ENCODE results near the gene ODAM.
"Not testable (repeated sequence)": the region's sequence is repeated elsewhere in the genome, so short reads cannot be mapped to it uniquely, and the experiment has no call there.

Gene ODAM

DNA sequence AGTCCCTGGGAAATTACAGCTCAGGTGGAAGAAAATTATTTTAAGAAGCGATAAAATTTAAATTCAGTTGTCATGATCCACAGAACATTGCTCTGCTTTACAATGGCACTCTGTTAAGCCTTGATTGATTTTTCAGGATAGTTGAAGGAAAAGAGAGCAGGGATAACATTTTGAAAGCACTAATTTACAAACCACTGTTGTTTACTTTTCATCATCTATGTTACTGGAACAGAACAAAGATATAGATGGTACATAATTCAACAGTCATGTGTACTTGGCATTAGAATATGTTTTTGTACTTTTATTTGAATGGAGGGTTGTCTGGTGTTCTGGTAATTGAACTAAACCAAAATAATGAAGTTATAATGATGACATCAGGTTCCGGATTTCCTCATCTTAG, 2.6 kb upstream of the ODAM start:
- no peak overlapping the region for H3K27ac Mint-ChIP-seq
- no peak overlapping the region for H3K4me3 Mint-ChIP-seq
- peaks cover 4% of the 10 kb centered on the region for H3K9me3 Mint-ChIP-seq
- no peak for ATAC-seq
- no peaks in the 10 kb centered on the region for H3K36me3 Mint-ChIP-seq
- H3K27me3 Mint-ChIP-seq = no peaks in the 10 kb centered on the region
- no peaks in the 10 kb centered on the region for H3K4me1 Mint-ChIP-seq

DNA sequence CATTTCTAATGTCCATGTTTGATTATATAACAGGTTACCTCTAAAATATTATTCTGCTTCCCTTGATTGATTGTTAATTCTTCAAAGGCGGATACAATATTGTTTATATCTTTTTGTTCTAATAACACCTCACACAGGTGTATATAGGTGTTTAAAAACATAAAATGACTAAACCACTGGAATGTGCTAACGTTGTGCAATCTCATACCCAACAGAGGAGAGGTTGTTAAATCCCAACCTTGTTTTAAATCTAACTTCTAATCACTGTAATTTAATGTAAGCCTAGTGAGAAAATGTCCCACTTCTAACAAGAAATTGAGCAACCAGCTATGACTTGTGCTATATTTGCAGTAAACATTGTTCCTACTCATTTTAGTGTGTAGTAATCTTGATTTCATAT, 1.3 kb downstream of the ODAM start:
- Mint-ChIP-seq H3K4me3 (no peak overlapping the region), H3K27me3 (no peaks in the 10 kb centered on the region), H3K36me3 (no peaks in the 10 kb centered on the region), H3K27ac (no peak overlapping the region), H3K9me3 (no peaks in the 10 kb centered on the region), H3K4me1 (no peaks in the 10 kb centered on the region)
- ATAC-seq = no peak

DNA sequence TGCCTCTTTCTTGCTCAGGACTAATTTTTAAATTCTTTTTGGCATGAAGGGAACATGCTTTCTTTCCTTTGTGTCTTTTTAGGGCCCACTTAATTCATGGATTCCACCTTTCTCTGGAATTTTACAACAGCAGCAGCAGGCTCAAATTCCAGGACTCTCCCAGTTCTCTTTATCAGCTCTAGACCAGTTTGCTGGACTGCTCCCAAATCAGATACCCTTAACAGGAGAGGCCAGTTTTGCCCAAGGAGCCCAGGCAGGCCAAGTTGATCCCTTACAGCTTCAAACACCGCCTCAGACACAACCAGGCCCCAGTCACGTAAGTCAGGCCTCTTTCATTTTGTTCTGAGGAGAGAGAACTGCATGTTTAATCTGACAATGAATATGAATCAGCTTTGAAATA, 2.3 kb downstream of the ODAM start:
- no peak overlapping the region for H3K4me3 Mint-ChIP-seq
- H3K9me3 Mint-ChIP-seq = no peaks in the 10 kb centered on the region
- no peaks in the 10 kb centered on the region for H3K4me1 Mint-ChIP-seq
- H3K27ac Mint-ChIP-seq = no peak overlapping the region
- ATAC-seq = no peak
- H3K27me3 Mint-ChIP-seq = no peaks in the 10 kb centered on the region
- no peaks in the 10 kb centered on the region for H3K36me3 Mint-ChIP-seq

DNA sequence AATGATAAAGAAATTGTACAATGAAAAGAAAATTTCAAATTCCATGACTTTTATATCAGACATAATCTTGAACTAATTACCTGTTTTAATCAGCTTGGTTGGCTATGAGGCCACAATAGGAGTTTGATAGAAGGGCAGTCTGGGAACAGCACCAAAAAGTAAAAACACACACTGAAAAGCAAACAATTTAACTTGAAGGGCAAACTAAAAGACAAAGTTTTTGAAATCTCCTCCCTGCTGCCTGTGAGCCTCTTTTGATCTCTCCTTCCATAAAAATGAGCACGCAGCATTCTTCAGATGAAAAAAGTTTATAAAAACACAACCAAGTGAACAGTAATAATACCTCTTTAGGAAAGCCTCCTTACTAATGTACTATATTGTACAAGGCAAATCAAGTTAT, 8.1 kb downstream of the ODAM start:
- H3K9me3 Mint-ChIP-seq = no peaks in the 10 kb centered on the region
- H3K36me3 Mint-ChIP-seq = no peaks in the 10 kb centered on the region
- ATAC-seq = no peak
- H3K4me1 Mint-ChIP-seq = no peaks in the 10 kb centered on the region
- no peak overlapping the region for H3K4me3 Mint-ChIP-seq
- H3K27ac Mint-ChIP-seq = no peak overlapping the region
- no peaks in the 10 kb centered on the region for H3K27me3 Mint-ChIP-seq

DNA sequence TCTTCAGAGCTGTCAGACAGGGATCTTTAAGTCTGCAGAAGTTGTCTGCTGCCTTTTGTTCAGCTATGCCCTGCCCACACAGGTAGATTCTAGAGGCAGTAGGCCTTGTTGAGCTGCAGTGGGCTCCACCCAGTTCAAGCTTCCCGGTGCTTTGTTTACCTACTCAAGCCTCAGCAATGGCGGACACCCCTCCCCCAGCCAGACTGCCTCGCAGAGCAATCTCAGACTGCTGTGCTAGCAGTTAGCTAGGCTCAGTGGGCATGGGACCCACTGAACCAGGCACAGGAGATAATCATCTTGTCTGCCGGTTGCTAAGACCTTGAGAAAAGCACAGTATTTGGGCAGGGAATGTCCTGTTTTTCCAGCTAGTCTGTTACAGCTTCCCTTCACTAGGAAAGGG, 17.2 kb downstream of the ODAM start:
- ATAC-seq, H3K27ac Mint-ChIP-seq, H3K36me3 Mint-ChIP-seq, H3K4me3 Mint-ChIP-seq, H3K4me1 Mint-ChIP-seq, H3K27me3 Mint-ChIP-seq, H3K9me3 Mint-ChIP-seq: not testable (repeated sequence)

DNA sequence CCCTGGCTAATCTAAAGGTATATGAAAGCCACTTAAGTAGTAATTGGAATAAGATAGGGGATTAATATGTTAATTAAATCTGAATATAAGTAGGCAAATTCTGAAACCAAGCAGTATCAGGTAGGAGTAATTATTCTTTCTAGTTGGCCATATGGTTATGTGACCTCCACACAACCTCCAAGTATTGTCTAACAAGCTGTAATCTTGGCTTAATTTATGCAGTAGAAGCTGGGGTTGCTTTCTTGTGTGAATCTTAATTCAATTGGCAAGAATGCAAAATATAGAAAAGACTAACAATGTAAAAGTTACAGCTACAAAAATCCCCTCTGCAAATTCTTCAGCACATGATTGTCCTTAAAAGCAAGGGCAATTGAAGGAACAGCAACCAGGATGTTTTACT, 20.6 kb downstream of the ODAM start:
- not testable (repeated sequence) for H3K36me3 Mint-ChIP-seq, ATAC-seq, H3K4me1 Mint-ChIP-seq, H3K27ac Mint-ChIP-seq, H3K4me3 Mint-ChIP-seq, H3K9me3 Mint-ChIP-seq, H3K27me3 Mint-ChIP-seq

DNA sequence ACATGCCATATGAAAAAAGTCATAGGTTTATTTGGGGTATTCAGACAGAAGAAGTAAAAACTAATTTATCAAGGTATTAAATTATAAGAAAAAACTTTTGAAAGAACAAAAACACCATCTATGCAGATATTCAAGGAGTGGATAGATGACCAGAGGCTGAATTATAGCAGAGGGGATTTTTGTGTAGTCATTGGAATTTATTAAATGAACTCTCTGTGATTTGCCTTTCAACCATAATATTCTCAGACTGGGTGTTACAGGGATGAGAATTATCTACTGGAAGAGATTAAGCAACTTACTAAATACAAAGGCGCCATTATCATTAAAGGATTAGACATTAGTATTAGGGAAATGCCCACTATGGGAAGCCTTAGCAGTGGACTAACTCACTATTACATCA, 21.0 kb downstream of the ODAM start:
- ATAC-seq, H3K4me1 Mint-ChIP-seq, H3K9me3 Mint-ChIP-seq, H3K27me3 Mint-ChIP-seq, H3K36me3 Mint-ChIP-seq, H3K4me3 Mint-ChIP-seq, H3K27ac Mint-ChIP-seq: not testable (repeated sequence)

DNA sequence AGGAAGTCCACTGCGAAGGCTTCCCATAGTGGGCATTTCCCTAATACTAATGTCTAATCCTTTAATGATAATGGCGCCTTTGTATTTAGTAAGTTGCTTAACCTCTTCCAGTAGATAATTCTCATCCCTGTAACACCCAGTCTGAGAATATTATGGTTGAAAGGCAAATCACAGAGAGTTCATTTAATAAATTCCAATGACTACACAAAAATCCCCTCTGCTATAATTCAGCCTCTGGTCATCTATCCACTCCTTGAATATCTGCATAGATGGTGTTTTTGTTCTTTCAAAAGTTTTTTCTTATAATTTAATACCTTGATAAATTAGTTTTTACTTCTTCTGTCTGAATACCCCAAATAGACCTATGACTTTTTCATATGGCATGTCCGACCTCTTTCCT, 25.9 kb downstream of the ODAM start:
- ATAC-seq, H3K27ac Mint-ChIP-seq, H3K36me3 Mint-ChIP-seq, H3K4me3 Mint-ChIP-seq, H3K4me1 Mint-ChIP-seq, H3K9me3 Mint-ChIP-seq, H3K27me3 Mint-ChIP-seq: not testable (repeated sequence)

DNA sequence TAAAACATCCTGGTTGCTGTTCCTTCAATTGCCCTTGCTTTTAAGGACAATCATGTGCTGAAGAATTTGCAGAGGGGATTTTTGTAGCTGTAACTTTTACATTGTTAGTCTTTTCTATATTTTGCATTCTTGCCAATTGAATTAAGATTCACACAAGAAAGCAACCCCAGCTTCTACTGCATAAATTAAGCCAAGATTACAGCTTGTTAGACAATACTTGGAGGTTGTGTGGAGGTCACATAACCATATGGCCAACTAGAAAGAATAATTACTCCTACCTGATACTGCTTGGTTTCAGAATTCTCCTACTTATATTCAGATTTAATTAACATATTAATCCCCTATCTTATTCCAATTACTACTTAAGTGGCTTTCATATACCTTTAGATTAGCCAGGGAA, 26.3 kb downstream of the ODAM start:
- not testable (repeated sequence) for H3K4me1 Mint-ChIP-seq, H3K9me3 Mint-ChIP-seq, H3K4me3 Mint-ChIP-seq, H3K27me3 Mint-ChIP-seq, ATAC-seq, H3K27ac Mint-ChIP-seq, H3K36me3 Mint-ChIP-seq

DNA sequence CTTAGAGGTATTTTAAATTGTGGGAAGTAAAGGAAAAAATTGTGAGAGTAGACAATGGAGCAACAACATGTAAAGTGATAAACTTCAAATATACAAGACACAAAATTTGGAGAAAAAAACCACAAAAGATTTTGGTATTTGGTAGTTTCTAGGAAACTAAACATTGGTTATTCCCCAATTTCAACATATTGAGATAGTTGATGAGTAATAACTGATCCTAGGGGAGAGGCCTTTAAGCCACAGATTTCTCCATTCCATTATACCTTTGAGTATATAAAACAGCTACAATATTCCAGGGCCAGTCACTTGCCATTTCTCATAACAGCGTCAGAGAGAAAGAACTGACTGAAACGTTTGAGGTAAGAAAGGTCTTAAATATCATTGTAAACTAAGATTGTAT, 30.3 kb downstream of the ODAM start, which contains the start of gene FDCSP:
Gene FDCSP, plus strand, starts transcription at position 301 of the 400 bp plus-strand sequence. CDS start 5,071 bp downstream, outside the sequence.
- H3K27ac Mint-ChIP-seq = no peak within 1 kb of the TSS
- H3K27me3 Mint-ChIP-seq = no peaks in the 10 kb centered on the region
- peaks cover 3% of the 10 kb centered on the region for H3K9me3 Mint-ChIP-seq
- H3K4me1 Mint-ChIP-seq = no peaks in the 10 kb centered on the region
- no peak for ATAC-seq
- no peak within 1 kb of the TSS for H3K4me3 Mint-ChIP-seq
- H3K36me3 Mint-ChIP-seq = no peaks in the 10 kb centered on the region

DNA sequence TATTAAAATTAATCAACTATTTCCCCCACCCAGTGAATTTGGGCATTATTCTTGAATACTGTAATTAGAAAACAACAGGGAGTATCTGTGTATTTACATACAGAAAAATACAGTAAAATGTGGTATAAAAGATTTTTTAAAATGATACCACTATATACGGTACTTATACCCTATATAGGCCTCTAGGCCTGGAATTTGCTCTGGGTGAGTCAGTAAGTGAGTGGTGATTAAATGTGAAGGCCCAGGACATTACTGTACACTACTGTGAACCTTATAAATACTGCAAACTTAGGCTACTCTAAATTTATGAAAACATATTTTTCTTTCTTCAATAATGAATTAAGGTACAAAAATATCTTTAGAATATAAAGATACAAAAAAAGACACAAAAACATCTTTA, 40.6 kb downstream of the ODAM start:
- Mint-ChIP-seq H3K27ac (no peak overlapping the region), H3K4me3 (no peak overlapping the region), H3K36me3 (no peaks in the 10 kb centered on the region), H3K4me1 (no peaks in the 10 kb centered on the region), H3K27me3 (no peaks in the 10 kb centered on the region), H3K9me3 (no peaks in the 10 kb centered on the region)
- no peak for ATAC-seq

DNA sequence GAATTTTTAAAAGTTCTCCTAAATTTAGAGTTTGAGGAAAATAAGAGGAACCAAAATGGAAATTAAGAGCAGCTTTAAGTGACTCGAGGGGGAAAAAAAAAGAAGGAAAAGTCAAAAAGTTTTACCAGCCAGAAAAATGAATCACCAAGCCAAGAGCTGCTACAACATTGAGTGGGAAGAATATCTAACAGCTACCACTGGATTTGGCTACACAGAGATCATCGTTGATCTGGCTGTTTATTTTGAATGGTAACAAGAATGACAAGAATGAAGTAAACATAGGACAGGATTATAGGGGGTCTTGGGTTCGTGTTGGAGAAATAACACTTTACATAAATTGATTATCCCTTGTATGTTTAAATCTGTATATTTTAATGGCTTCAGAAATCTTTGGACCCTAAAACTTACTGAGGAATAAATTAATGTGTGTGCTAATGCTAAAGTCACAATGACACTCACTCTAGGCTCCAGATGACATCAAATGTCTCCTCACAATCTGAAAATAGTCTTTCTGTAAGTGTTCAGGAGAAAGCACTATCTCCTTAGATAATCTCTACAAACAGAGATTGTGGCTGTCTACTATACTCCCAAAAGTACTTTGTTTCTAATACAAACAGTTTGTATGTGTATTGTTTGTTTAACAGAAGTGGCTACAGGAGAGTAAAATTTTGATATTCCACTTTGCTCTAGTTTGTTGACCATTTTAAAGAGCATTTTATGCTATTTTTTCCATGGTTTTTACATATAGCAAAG, 43.8 kb downstream of the ODAM start:
- Mint-ChIP-seq H3K4me1 (no peaks in the 10 kb centered on the region), H3K4me3 (no peak overlapping the region), H3K36me3 (no peaks in the 10 kb centered on the region), H3K27ac (no peak overlapping the region), H3K9me3 (no peaks in the 10 kb centered on the region), H3K27me3 (no peaks in the 10 kb centered on the region)
- ATAC-seq = no peak

DNA sequence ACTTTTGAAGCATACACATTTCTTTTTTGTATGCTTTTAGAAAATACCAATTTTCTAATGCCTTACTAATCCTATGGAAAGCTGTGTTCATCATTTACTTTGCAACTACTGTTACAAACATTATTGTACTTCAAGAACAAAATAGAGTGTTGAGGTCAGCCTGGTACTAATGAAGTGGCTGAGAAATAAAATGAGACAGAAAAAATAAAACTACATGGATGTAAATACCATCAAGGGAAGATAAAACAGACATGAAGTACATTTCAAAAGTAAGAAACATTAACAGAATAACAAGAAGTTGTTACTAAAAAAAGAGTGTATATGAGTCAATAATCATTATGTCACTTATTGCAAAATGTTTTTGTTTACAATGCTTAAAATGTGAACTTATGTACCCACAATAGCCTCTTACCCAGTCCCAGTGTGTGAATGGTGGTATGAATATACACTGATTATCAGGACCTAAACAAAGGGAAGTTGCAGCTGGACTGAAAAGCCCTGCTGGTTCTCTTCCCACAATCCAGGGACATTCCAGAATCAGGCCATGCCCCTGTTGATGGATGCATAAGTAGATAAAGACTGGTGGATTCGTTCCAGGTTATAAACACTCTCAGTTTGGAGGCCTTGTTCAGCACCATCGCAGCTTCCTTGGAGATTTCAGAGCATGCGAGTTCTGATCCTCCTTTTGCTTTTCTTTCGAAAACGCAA, 44.5 kb downstream of the ODAM start:
- no peak overlapping the region for H3K27ac Mint-ChIP-seq

DNA sequence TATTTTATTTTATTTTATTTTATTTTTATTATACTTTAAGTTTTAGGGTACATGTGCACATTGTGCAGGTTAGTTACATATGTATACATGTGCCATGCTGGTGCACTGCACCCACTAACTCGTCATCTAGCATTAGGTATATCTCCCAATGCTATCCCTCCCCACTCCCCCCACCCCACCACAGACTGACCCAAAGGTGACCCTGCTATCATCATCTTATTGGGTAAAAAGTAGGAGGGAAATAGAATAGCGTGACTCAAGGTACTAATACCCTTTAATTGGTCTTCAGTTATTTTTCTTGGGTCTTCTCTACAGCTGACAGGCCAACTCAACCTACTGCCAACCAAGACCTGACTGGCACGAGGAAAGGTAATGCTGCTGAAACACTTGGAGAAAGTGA, 46.8 kb downstream of the ODAM start, which contains the start of gene CSN3:
Gene CSN3, plus strand, starts transcription at position 301 of the 400 bp plus-strand sequence. CDS start 2,223 bp downstream, outside the sequence.
- H3K4me3 Mint-ChIP-seq, H3K9me3 Mint-ChIP-seq, H3K27me3 Mint-ChIP-seq, H3K36me3 Mint-ChIP-seq, ATAC-seq, H3K4me1 Mint-ChIP-seq, H3K27ac Mint-ChIP-seq: not testable (repeated sequence)

More for the DNA sequence above, 44.5 kb downstream of the ODAM start:
- ATAC-seq = no peak
- Mint-ChIP-seq H3K4me3 (no peak overlapping the region), H3K36me3 (no peaks in the 10 kb centered on the region), H3K9me3 (no peaks in the 10 kb centered on the region), H3K4me1 (no peaks in the 10 kb centered on the region), H3K27me3 (no peaks in the 10 kb centered on the region)

DNA sequence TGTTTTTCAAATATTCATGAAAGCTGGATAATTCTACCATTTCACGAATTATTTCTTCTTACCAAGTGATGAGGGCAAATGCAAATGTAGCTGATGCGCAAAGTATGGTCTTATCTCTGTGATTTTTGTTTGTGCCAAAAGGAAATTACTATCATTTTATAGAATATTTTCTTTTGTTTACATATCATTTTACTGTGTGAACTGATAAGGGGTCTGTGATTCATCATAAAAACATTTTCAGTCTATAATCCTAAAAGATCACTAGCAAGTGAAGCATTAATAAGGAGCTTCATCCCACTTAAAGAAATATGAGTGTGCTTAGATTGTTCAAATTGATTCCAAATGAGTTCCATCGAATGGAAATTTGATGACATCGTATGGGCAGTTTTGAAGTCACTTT, 47.6 kb downstream of the ODAM start:
- ATAC-seq = no peak
- no peaks in the 10 kb centered on the region for H3K9me3 Mint-ChIP-seq
- H3K4me3 Mint-ChIP-seq = no peak overlapping the region
- no peaks in the 10 kb centered on the region for H3K27me3 Mint-ChIP-seq
- H3K27ac Mint-ChIP-seq = no peak overlapping the region
- H3K36me3 Mint-ChIP-seq = no peaks in the 10 kb centered on the region
- no peaks in the 10 kb centered on the region for H3K4me1 Mint-ChIP-seq

DNA sequence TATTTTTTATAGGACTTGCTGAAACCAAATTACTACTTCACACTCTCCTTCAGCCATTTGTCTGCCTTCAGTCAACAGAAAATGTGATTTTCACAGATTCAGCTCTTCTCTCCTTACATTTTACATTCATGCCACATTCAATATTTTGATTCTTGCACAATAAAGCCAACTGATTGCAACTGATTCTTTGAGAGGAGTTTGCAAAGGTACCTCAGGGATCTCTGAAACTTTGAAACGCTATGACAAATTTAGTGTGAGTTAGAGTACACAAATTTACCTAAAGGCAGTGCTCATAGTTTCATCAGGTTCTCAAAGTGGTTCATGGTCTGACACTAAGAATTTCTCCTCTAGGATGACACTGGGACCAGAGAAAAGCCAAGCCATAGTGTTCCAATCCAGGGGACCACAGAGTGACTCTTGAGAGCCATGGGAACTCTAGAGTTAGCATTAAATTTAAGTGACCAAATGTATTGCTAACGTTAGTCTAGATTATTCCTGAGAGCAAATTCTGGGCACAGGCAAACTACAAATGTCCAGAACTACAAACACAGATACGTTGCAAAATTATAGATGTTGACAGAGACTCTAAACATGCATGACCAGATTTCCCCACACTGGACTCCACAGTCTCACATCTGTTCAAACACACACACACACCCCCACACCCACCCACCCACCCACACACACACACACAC, 55.9 kb downstream of the ODAM start:
- Mint-ChIP-seq H3K4me1 (no peaks in the 10 kb centered on the region), H3K9me3 (no peaks in the 10 kb centered on the region), H3K36me3 (no peaks in the 10 kb centered on the region), H3K27ac (no peak overlapping the region), H3K27me3 (peaks cover 8% of the 10 kb centered on the region), H3K4me3 (no peak overlapping the region)
- no peak for ATAC-seq
